CD1c-positive myeloid dendritic cell (primary cell): ENCODE measurements around the gene F8.
"Not testable (repeated sequence)": the region's sequence is repeated elsewhere in the genome, so short reads cannot be mapped to it uniquely, and the experiment has no call there.

ENCODE experiments used
- DNase-seq: peaks from one replicate; pipeline ENCODE4 v3.0.0-alpha.2; 2016; ENCODE audit errors: extremely low spot score

The F8 gene

DNA sequence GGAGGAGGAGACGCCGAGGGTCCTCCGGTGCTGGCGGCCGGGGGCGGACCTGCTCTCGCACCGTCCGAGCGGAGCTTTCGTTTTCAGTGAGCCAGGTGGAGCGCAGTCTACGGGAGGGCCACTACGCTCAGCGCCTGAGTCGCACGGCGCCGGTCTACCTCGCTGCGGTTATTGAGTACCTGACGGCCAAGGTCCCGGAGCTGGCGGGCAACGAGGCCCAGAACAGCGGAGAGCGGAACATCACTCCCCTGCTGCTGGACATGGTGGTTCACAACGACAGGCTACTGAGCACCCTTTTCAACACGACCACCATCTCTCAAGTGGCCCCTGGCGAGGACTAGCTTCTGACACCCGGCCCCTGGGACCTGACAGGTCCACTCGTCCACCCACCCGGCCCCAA is 137.5 kb downstream of the F8 start:
- DNase-seq = not testable (repeated sequence)

DNA sequence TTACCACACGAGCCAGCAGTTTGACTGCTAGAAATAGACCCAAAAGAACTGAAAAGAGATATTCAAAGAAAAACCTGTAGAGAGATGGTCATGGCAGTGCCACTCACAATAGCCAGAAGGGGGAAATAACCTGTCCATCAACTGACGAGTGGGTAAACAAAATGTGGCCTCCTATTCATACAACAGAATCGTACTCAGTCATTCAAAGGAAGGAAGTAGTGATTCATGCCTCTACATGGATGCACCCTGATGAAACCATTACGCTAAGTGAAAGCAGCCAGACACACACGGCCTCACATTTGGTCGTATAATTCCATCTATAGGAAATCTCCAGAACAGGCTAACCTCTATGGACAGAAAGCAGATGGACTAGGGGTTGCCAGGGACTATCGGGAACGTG is 138.5 kb downstream of the F8 start:
- DNase-seq = not testable (repeated sequence)

DNA sequence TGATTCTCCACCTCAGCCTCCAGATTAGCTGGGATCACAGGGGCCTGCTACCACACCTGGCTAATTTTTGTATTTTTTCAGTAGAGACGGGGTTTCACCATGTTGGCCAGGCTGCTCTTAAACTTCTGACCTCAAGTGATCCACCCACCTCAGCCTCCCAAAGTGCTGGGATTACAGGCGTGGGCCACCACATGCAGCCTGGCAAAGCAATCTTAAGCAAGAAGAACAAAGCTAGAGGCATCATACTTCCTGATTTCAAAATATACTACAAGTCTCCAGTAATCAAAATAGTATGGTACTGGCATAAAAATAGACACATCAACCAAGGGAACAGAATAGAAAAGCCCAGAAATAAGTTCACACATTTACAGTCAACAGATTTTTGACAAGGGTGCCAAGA is 149.2 kb downstream of the F8 start:
- peak; percentile 5 for DNase-seq

DNA sequence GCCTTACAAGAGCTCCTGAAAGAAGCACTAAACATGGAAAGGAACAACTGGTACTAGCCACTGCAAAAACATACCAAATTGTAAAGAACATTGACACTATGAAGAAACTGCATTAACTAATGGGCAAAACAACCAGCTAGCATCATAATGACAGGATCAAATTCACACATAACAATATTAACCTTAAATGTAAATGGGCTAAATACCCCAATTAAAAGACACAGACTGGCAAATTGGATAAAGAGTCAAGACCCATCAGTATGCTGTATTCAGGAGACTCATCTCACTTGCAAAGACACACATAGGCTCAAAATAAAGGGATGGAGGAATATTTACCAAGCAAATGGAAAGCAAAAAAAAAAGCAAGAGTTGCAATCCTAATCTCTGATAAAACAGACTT is 154.0 kb downstream of the F8 start:
- not testable (repeated sequence) for DNase-seq

DNA sequence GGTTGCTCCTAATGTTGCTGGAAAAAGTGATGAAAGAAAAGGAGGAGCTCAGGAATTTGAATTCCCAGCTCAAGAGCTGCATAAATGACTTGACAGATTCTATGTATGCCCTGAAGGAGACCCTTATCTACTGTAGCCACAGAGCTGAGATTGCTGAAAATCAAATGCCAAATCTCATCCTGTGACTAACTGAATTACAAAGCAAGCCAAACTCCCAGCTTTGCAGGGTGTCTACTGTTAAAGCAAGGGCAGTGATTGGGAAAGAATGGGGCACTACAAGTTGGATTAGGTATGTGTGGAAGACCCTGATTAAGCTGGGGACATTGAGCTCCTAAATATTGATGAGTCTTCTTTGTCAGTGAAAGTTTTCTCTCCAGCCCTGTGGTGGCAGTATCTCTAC is 167.3 kb downstream of the F8 start:
- no peak for DNase-seq

DNA sequence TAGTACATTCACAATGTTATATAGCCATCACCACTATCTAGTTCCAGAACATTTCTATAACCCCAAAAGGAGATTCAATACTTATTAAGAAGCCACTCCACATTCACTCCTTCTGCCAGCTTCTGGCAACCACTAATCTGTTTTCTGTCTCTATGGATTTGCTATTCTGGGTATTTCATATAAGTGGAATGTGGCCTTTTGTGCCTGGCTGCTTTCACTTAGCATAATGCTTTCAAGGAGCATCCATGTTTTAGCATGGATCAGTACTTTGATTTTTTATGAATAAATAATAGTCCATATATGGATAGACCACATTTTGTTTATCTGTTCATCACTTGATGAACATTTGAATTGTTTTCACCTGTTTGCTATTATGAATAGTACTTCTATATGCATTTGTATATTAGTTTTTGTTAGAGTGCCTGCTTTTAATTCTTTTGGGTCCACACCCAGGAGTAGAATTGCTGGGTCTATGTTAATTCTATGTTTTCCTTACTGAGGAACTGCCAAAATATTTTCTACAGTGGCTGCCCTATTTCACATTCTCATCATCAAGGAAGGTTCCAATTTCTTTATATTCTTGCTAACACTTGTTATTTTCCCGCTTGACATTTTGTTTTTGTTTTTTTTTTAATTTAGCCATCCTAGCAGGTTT is 171.4 kb downstream of the F8 start:
- DNase-seq = no peak

DNA sequence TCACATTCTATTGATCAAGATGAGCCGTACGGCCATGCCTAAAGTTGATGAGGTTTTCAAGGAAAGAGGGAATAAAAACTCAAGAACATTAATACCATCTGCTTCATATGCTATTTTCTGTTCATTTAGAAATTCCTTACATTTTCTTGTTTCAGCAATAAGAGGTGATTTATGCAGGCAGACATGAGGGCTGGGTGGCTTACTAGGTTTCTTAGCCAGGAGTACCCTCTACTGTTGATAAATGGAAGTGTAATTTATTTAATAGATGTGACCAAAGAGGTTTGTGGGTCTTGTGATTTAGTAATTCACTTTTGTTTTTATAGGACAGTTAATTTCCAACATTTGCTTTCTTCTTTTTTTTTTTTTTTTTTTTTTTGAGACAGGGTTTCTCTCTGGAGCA is 181.7 kb downstream of the F8 start:
- peak; percentile 61 for DNase-seq

DNA sequence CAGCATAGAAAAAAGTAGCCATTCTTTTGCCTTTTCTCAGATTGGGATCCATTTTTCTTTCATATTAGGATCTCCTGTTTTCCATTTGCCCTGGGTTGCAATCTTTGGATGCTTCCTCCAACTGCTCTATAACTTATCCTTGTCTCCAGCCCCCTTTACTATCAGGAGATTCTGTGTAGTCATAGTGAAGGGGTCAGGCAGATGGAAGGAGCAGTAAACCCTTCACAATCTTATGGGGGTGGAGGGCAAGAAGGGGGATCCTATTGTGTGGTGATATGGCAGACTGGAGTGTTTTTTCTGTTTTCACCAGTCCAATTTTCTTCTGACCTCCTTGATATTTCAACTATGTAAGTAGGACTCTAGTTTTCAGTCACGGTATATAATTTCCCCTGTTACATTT is 186.4 kb downstream of the F8 start:
- DNase-seq = no peak

DNA sequence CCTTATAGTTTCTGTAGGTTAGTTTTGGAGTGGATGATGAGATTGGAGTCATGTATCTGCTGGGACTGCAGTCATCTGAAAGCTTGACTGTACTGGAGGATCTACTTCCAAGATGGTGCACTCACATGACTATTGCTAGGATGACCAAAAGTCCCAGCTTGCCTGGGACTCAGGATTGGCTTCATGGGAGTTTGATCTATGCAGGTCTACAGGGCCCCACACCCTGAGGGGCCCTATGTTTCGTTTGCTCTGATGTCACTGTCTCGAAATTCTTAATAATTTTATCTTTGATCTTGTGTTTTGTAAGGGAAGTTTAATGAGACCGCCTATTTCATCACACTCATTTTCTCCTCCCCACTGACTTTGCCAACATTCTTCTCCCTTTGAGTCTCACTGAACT is 188.0 kb downstream of the F8 start, which contains the start of gene SMIM9:
SMIM9 (minus strand) TSS at position 101 of the 400 bp plus-strand sequence. CDS start 3,806 bp downstream, outside the sequence.
- no peak for DNase-seq

DNA sequence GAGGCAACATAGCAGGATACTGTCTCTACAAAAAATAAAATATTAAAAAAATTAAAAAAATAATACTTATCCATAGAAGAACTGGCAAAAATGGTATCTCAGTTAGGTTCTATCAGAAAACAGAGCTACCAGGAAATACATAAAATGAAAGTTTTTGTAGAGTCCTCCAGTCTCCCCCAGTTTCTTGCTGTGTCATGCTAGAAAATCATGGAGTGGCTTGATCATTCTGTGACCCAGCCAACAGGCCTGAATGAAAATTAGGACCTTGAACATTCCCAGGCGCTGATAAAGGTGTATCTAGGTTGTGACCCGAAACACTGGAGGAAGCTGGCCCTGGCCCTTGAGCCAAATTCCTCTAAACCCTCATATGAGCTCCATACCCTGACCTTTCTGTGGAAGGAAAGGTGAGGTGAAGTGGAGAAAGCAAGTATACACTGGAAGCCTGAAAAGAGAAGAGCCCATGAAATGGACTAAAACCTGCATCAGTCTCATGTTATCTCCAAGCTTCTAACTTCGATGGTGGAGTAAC is 188.7 kb downstream of the F8 start:
- DNase-seq = no peak

DNA sequence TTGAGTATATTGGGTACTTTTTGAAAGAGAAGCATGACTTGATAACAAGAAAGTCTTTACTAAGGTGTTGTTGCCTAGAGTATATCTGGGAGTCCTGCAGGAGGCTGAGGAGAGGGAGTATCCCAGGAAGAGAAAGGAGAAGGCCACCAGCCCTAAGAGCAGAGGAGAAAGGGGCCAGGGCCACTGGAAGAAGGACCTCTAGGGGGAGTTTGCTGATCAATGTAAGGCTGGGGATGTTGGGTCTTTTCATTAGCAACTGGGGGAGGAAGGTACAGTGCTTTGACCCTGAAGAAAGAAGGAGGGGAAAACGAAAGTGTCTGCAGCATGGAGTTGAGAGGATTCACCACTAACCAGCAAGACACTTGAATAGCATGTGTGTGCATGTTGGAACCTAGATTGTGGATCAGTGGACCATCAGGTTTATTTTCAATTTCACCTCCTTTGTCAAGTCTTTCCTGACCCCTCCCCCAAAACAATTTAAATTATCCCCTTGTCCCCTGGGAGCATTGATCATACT is 192.5 kb downstream of the F8 start:
- no peak for DNase-seq

DNA sequence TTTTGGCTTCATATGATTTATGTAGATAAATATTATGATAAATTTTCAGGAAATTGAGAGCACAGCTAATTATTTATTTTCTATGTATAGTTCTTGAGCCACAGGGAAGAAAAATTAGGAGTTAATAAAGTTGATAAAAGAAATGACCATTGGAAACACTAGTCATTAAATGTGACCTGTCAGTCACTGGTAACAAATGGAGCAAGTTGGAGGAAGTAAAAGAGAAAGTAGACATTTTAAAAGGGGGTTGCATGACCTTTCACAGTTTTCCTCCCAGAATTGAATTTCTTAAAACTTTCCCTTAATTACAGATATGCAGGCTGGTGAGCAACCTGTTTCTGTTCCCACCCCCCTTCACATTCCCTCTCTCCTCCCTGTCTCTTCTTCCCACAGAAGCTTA is 193.4 kb downstream of the F8 start:
- no peak for DNase-seq

DNA sequence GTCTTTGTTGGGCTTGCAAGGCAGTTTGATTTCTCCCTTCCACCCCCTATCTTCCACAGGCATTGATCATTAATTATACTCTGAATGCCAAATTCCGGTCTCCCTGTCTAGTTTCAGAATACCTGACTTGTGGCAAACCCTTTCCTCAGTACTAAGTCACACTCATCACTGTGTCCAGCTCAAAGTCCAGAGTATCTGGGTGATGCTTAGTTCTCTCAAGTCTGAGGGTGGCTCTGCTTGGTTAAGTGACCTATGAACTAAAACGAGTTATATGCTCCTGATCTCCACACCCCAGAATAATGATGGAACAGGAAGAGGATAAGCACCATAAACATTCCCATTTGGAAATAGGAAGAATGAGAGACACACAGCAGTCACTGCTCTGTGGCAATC is 194.5 kb downstream of the F8 start:
- DNase-seq = no peak

DNA sequence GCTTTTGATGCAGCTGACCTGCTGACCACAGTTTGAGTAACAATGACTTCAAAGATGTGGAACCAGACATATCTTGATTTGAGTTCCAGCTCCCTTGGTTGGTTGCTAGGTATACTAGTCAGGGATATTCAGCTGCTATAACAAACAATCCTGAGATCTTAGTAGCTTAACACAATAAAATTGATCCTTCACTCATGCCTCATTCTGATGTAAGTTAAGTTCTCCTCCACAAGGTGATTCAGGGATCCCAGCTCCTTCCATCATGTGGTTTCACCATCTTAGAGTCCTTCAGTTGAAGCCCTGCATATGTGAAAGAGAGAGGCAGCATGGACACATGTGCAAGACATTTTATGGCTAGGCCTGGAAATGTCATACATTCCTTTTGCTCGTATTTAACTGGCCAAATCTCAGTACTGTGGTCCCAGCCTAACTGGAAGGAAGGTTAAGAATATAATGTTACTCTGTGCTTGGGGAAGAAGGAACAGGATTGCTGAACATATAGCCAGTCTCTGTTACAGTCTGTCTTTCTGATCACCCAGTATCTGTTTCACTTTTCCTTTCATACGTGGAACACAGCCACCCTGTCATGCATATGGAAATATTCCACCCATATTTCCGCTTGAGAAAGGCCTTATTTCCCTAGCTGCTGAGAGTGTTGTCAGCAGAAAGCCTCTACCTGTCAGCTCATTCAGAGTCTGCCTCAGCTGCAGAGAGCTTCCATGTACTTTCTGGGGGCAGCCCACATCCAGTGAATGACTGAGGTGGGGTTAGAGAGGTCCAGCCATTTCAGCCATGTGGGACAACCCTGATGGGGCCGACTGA is 195.1 kb downstream of the F8 start:
- no peak for DNase-seq

DNA sequence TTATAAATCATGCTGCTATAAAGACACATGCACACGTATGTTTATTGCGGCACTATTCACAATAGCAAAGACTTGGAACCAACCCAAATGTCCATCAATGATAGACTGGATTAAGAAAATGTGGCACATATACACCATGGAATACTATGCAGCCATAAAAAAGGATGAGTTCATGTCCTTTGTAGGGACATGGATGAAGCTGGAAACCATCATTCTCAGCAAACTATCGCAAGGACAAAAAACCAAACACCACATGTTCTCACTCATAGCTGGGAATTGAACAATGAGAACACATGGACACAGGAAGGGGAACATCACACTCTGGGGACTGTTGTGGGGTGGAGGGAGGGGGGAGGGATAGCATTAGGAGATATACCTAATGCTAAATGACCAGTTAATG is 196.9 kb downstream of the F8 start:
- not testable (repeated sequence) for DNase-seq

DNA sequence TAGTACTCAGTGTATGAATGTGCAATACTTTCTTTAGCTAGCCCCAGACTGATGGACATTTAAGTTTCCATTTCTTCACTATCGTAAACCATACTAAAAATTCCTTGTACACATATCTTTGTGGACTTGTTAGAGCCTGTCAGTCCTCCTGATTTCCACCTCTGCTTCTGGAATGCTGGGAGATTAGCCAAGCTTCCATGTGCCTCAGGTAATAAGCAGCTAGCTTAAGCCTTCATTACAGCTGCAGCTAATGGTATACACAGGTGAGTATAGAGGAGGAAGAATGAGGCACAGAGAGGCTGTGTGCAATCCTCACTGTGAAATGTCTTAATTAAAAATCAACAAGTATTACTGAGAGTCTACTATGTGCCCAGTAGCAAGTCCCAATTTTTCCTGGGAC is 197.9 kb downstream of the F8 start:
- DNase-seq = no peak

DNA sequence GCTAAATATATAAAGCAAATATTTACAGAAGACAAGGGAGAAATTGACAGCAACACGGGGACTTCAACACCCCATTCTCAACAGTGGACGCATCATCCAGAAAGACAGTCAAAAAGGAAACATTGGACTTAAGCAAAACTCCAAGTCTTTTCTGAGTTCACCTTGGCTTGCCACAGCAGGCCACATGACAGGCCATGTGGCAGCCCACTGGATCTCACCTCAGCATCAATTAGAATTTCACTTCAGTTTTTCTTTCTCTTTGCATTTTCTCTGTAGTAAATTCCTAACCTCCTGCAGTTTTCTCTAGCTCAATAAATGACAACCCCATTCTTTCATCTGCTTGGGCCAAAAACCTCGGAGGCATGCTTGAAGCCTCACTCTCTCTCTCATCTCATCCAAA is 200.5 kb downstream of the F8 start:
- DNase-seq = no peak

DNA sequence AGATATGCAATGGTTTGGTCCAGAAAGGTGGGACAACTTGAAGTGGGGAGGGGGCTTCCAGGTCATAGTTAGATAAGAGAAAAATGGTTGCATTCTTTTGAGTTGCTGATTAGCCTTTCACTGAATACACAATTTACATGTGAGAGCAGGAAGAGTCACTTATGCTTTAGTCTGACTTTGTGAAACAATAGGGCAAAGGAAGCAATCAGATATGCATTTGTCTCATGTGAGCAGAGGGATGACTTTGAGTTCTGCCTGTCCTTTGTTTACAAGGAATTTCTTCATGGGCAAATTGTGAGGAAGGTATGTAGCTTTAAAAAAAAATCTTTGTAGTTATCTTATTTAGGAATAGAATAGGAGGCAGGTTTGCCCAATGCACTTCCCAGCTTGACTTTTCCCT is 201.0 kb downstream of the F8 start:
- no peak for DNase-seq

DNA sequence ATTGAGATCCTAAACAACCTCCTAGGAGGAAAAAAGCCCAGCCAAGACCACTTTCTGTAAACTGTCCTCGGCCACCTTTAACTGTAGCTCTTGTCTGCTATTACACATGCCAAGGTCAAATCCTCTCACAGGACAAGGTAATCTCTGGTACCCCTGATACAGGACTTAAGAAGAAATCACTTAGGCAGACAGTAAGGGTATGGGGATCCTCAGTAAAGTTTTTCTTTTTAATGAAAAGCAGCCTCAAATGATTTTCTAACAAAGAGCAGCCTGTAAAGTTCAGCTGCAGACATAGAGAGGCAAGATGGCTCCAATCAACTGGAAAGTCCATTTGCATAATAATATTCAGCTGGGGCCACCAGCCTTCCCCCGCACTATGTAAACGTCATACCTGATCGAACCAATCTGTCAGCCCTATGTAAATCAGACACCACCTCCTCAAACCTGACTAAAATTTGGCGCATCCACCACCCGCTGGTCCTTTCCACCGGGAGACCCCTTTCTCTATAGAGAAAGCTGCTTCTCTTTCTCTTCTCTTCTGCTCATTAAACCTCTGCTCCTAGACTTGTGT is 202.7 kb downstream of the F8 start:
- no peak for DNase-seq

DNA sequence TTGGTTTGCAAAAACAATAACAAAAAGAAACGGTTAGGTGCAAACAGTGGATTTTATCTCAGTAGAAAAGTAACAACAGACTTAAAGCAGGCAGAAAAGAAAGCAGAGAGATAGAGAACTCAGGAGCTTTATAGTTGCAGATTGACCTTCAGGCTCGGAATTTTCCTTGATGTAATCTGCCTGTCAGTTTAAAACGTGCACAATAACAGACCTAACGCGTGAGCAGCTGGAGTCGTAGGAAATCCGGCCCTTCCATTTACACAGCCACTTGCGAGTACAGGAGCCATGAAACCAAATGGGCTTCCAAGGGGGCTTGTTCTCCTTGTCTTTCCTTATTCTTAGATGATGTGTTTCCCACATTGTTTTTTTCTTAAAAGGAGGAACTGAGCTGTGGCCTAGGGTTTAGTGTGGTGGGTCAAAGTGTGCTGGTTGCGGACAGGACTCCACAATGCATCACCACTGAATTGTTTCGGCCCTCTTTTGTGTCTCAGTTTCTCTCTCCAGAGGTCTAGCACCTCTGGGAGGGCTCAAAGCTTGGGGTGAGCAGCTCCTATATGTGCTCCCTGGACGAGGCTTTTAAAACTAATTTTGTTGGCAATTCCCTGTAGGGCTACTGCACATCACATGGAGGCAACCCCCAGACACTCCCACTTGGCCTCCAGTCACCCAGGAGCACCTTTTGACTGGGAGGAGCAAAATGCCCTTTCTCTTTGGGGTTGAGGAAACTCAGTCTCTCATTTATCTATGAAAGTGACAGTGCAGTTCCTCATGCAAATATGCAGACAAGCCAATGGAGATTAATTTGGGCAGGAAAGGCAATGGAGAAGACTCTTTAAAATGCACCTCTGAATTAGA is 203.4 kb downstream of the F8 start:
- DNase-seq = no peak

DNA sequence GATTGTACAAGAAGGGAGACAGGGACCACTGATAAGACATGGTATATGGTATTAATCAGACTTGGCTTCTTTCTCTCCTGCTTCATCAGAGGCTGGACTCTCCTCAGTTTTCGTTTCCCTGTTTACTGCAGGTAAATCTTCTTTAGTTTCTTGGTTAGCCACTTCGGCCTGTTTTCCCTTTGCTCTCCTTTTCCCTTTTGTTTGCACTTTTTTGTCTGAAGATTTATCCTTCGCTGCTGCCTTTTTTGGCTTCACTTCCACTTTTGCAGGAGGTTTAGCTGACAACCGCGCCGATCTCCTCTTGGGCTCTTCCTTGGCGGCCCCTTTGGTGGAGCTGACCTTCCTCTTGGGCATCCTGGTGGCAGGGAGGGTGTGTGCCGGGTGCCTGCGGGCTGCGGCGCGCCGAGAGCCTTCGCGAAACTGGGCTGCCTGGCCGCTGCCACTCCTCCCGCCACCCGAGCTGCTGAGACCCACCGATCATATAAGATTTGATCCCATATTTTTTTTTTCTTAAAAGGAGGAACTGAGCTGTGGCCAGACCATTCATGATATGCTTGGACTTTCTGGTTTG is 205.4 kb downstream of the F8 start:
- DNase-seq = not testable (repeated sequence)
